Stimulated activated CD8-positive, alpha-beta memory T cell treated with anti-CD3 and anti-CD28 coated beads, Interleukin-15, amount 100 ng/mL, for 24 hours (primary cell): Measurements from ENCODE around the gene TSPAN31.
"Not testable (repeated sequence)": the region's sequence is repeated elsewhere in the genome, so short reads cannot be mapped to it uniquely, and the experiment has no call there.

Experiments used
- DNase-seq: peaks from one replicate; pipeline ENCODE4 v3.0.0-alpha.2; 2020; ENCODE audit warnings: low read depth

TSPAN31 gene, protein sequence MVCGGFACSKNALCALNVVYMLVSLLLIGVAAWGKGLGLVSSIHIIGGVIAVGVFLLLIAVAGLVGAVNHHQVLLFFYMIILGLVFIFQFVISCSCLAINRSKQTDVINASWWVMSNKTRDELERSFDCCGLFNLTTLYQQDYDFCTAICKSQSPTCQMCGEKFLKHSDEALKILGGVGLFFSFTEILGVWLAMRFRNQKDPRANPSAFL

DNA sequence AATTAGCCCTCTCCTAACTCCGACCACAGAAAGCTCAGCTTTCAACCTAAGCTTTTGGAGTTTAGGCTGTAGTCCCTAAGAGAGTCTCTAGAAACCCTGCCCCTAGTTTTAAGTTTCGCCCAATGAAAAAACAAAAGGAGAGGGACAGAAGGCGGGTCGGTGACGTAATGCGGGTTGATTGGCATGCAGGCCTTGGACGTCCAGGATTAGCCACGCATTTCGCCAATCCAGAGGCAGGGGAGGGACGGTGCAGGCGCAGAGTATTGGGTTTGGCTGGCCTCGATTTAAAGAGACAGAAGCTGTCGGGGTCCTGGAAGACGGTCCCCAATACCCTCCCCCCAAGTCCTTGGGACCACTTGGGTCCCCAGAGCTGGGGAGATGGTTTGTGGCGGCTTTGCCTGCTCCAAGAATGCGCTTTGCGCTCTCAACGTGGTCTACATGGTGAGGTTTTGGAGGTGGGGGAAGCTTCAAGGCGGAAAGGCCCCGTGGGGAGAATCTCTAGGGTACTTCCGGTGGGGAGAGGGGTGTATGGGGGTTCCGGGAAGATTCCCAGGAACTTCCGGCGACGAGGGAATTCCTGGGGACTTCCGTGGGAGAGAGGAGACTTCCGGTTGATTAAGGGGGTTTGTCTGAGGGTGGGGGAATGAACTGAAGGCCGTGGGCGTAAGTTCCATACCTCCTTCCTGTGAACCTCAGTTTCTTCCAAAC, at the start of gene TSPAN31:
TSS of gene TSPAN31 (plus strand) at position 263 of the 708 bp plus-strand sequence. CDS start at position 379, 116 bp downstream.
- DNase-seq: peak; percentile 81

DNA sequence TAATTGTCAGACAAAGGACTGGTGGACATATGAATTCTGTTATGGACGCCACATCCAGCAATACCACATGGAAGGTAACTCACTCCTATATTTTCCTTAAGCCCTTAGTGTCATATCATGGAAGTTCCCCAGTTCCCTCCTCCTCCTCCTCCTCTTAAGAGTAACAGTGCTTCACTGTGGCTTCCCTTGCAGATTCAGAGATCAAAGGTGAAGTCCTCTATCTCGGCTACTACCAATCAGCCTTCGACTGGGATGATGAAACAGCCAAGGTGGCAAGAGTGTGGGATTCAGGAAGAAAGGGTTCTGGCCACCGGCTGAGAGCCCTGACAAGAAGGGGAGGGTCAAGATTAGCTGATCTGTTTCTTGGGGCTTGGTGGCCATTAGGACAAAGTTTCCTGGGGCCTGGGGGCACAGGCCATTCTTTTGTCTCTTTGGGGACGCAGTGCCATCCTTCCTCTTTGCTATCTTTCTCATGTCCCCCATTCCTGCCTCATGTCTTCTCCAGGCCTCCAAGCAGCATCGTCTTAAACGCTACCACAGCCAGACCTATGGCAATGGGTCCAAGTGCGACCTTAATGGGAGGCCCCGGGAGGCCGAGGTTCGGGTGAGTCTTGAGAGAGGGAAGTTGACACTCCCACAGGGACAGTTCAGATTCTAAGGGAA, 48.9 kb upstream of the TSPAN31 start:
- no peak for DNase-seq

DNA sequence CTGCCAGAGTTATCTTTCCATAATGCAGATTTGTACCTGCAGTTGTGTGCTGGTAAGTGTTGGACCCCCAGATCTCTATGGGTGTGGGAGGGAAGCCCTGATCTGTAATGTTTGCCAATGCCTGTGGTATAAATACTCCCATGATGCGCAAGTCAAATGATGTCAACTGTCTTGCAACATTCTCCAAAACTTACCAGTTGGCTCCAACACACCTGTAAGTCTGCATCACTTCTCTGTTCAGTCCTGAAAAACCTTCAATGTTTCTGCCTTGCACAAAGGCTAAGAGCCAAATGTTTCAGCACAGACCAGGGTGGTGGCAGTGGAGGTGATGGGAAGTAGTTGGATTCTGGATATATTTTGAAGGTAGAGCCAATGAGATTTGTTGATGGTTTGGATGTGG, 47.8 kb upstream of the TSPAN31 start:
- no peak for DNase-seq

DNA sequence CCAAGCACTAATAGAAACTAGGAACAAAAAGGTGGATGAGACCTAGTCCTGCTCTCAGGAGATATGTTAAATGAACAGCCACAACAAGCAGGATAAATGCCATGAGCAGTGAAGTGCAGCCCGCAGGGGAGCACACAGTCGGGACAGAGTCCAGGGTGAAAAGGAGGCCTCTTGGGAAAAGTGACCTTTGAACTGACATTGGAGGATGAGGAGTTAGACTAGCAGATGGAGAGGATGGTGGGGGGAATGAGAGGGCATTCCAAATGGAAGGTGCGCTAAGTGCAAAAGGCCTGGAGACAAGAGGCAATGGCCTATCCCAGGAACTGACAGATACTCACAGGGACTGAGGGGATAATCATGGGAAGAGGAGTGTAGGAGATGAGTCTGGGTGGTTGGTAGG, 46.4 kb upstream of the TSPAN31 start:
- no peak for DNase-seq

DNA sequence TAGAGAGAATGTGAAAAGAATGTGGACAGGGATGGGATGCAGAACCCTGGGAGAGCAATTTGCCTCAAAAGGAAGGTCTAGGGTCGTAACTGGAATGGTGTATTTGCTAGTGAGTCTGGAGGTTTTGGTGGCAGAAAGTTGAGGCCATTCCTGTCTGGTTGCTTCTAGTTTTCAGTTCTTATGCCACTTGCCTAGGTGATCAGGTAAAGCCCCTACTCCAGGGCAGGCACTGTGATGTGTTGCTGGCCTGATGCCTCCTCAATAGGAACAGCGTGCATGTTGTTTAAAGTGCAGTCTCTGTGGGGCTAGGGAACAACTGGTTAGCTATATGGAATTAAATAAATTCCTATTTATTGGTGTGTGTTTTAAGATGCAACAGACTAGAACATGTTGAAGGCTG, 44.5 kb upstream of the TSPAN31 start:
- DNase-seq: no peak

DNA sequence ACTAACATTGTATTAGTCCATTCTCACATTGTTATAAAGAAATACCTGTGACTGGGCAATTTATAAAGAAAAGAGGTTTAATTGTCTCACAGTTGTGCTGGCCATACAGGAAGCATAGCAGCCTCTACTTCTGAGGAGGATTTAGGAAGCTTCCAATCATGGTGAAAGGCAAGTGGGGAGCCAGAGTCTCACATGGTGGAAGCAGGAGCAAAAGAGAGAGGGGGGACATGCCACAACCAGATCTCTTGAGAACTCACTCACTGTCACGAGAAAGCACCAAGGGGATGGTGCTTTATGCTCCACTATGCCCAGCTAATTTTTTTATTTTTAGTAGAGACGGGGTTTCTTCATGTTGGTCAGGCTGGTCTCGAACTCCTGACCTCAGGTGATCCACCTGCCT, 37.6 kb upstream of the TSPAN31 start:
- DNase-seq: no peak

DNA sequence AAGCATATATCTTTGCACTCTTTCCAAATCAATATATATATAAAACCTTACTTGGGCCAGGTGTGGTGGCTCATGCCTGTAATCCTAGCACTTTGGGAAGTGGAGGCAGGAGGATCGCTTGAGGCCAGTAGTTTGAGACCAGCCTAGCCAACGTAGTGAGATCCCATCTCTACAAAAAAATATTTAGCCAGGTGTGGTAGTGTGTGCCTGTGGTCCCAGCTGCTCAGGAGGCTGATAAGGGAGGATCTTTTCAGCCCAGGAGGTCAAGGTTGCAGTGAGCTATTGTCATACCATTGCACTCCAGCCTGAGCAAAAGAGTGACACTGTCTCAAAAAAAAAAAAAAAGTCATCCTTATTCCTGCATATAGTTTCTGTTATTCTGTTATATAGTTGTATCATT, 36.5 kb upstream of the TSPAN31 start:
- DNase-seq: no peak

DNA sequence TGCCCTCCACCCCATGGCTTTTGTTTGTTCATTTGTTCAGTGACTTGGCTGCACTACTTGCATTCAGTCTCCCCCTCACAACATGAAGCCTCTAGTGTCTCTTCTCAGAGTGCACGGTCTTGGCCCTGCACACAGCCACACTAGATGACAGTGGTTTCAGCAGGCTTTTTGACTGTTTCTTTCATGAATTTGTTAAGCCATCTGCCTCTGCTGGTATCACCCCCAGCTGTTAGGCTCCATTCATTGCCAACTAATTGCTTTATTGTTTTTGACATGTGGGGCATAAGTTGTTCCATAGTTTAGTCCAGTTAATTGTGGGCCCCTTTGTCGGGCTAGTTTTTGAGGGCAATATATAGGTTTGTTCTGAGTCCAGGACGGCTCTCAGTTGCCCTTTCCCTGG, 32.1 kb upstream of the TSPAN31 start:
- DNase-seq: no peak

DNA sequence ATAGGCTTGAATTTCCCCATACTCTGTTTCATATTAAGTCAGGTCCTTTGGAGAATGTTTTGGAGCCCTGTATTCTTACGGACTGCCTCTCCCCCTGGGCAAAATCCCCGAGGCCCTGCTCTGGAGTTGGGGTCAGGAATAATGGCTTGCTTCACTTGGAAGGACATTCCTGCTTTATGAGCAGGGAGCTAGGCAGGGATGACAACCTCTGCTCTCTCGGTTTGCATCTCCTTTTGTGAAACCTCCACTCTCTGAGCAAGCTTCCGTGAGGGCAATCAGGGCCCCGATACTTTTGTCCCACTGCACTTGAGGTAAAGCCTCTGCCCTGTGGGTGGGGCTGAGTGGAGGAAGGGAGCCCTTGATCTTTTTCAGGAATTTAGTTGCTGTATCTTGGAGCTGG, 31.6 kb upstream of the TSPAN31 start:
- no peak for DNase-seq

DNA sequence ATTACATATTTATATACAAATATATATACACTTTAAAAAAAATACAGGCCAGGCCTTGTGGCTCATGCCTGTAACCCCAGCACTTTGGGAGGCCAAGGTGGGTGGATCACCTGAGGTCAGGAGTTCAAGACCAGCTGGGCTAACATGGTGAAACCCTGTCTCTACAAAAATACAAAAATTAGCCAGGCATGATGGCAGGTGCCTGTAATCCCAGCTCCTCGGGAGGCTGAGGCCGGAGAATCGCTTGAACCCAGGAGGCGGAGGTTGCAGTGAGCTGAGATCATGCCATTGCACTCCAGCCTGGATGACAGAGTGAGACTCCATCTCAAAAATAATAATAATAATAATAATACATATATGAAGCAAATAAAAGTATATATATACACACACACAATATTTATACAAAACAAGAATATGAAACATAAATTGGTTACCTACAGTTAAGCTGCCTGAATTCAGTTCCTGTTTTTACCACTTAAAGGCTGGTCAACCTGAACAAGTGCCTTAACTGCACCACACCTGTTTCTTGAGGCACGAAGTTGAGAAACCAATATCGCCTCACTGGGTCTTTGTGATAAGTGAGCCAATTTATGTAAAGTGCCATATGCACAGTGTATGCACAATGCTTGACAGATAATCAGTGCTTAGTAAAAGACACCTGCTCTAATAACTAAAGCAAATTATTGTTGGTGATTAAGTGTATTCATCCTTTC, 29.6 kb upstream of the TSPAN31 start:
- DNase-seq: not testable (repeated sequence)

DNA sequence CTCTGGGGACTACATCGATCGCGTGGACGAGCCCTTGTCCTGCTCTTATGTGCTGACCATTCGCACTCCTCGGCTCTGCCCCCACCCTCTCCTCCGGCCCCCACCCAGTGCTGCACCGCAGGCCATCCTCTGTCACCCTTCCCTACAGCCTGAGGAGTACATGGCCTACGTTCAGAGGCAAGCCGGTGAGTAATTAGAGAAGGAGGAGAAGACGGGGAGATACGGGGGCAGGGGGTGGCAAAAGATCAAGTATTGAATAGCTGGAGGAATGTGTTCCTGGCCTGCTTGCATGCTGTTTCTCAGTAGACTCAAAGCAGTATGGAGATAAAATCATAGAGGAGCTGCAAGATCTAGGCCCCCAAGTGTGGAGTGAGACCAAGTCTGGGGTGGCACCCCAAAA, 29.1 kb upstream of the TSPAN31 start:
- DNase-seq: no peak

DNA sequence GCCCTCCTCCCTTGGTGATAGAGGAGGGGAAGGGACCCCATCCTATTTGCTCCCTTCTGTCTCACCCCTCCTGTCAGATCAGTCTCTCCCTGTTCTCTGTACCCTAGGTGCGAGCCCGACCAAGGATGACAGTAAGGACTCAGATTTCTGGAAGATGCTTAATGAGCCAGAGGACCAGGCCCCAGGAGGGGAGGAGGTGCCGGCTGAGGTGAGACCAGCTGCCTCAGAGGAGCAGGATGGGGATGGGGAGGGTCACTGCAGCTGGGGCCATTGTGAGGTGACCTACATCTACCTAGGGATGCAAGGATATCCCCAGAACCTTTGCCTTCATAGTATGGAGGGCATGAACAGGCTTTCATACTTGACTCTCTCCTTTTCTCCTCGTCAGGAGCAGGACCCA, 28.5 kb upstream of the TSPAN31 start:
- DNase-seq: no peak

DNA sequence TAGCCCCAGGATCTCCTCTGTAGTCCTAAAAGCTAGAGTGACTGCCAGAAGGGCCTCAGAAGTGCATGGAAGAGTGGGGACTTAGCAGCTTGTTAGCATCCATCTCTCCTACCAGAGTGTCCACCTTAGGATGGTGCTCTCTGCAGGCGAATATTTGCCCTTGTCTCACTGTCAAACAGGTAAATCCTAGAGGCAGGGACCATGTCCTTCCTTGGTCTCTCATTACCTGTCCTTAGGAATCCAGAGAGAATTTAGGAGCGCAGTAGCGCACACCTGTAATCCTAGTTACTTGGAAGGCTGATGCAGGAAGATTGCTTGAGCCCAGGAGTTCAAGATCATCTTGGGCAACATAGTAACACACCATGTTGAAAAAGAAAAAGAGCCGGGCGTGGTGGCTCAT, 27.7 kb upstream of the TSPAN31 start:
- DNase-seq: no peak

DNA sequence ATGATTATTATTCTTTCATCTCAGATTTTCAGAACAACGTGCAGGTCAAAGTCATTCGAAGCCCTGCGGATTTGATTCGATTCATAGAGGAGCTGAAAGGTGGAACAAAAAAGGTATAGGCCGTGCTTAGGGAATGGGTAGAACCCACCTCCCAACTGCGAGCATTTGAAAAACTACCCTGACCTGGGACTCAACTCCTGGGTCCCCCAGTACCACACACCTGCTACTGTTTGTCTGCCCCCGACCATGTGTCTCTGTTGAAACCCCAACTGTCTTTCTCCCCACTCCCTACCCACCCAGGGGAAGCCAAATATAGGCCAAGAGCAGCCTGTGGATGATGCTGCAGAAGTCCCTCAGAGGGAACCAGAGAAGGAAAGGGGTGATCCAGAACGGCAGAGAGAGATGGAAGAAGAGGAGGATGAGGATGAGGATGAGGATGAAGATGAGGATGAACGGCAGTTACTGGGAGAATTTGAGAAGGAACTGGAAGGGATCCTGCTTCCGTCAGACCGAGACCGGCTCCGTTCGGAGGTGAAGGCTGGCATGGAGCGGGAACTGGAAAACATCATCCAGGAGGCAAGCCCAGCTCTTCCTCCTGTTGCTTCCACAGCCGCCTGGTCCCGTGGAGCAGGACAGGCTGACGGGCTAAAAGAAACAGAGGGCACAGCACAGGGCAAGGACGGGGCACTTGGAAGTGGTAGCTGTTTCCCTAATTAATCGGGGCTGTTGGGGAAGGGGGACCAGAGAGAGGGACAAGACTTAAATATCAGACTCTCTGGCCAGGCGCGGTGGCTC, 26.8 kb upstream of the TSPAN31 start:
- no peak for DNase-seq

DNA sequence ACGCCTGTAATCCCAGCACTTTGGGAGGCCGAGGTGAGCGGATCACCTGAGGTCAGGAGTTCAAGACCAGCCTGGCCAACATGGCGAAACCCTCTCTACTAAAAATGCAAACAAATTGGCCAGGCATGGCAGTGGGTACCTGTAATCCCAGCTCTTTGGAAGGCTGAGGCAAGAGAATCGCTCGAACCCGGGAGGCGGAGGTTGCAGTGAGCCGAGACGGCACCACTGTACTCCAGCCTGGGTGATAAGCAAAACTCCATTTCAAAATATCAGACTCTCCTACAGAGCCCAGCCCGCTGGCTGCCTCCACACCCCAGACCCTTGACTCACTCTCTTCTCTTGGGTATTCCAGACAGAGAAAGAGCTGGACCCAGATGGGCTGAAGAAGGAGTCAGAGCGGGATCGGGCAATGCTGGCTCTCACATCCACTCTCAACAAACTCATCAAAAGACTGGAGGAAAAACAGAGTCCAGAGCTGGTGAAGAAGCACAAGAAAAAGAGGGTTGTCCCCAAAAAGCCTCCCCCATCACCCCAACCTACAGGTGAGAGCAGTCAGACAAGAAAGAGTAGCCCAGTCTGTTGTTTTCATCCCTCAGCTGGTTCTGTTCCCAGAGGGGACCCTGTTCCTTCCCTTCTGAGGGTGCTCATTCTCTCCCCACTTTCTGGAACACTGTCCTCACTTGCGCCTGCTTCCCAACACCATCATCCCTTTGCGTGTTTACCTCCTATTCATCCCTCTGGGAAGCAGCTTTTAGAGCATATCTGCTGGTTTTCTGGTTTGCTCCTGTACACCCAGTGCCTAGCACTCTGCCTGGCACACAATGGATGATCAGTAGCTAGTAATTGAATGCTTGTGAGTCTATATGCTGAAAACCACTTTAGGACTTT, 26.0 kb upstream of the TSPAN31 start:
- DNase-seq: no peak

DNA sequence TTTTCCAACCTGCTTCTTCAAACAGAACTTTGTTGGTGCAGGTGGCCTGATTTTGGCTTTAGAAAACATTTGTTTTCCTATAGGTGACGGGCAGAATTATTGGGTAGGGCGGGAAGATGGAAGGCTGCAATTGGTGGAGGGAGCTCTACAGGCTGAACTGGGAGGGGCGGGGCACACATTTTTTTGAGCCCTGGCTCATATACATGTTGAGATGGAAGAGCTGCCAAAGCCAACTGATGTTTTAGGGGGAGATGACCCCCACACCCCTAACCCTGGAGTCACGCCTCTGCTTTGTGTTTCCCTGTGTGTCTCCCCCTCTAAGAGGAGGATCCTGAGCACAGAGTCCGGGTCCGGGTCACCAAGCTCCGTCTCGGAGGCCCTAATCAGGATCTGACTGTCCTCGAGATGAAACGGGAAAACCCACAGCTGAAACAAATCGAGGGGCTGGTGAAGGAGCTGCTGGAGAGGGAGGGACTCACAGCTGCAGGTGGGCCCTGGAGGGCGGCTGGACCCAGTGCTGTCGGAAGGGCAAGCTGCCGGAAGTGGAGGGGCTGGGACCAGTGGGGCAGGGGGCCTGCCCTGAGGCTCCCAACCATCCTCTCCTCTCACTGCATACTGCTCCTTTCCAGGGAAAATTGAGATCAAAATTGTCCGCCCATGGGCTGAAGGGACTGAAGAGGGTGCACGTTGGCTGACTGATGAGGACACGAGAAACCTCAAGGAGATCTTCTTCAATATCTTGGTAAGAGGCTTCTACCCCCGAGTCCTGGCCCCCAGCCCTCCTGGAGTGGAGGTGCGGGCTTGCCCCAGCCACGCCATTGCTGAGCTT, 24.8 kb upstream of the TSPAN31 start:
- DNase-seq: no peak

DNA sequence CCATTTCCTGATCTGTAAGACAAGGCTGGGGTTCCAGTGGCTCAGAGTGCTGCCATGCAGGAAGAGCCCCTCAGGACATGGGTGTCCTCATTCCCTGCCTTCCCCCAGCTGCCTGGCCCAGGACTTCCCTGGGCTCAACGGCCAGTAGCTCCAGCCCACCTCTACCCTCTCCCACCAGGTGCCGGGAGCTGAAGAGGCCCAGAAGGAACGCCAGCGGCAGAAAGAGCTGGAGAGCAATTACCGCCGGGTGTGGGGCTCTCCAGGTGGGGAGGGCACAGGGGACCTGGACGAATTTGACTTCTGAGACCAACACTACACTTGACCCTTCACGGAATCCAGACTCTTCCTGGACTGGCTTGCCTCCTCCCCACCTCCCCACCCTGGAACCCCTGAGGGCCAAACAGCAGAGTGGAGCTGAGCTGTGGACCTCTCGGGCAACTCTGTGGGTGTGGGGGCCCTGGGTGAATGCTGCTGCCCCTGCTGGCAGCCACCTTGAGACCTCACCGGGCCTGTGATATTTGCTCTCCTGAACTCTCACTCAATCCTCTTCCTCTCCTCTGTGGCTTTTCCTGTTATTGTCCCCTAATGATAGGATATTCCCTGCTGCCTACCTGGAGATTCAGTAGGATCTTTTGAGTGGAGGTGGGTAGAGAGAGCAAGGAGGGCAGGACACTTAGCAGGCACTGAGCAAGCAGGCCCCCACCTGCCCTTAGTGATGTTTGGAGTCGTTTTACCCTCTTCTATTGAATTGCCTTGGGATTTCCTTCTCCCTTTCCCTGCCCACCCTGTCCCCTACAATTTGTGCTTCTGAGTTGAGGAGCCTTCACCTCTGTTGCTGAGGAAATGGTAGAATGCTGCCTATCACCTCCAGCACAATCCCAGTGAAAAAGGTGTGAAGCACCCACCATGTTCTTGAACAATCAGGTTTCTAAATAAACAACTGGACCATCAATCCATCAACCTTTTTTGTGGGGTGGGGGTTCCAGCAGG, 23.9 kb upstream of the TSPAN31 start:
- no peak for DNase-seq

DNA sequence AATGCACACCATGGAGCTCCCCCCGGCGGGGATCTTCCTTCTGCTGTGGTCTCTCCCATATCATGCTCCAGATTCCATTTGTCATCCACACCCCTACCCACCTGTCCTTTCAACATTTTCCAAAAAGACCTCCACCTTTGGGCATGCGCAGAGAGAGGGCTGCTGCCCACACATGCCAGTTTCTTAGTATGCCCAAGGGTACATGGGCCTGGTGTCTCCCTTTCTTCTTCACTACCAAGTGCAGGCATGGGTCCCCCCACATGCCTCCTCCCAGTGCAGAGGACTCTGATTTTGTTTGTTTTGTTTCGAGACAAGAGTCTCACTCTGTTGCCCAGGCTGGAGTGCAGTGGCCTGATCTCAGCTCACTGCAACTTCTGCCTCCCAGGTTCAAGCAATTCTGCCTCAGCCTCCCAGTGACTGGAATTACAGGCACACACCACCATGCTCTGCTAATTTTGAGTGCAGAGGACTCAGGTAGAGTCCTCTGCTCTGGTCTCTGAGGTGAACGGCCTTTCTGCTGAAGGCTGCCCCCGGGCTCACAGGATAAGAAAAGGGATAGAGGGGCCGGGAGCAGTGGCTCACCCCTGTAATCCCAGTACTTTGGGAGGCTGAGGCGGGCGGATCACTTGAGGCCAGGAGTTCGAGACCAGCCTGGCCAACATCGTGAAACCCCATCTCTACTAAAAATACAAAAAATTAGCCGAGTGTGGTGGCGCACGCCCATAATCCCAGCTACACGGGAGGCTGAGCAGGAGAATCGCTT, 22.8 kb upstream of the TSPAN31 start:
- DNase-seq: not testable (repeated sequence)
